Endodermal cell (in vitro differentiated cells): ENCODE data around the gene PKM. TPM values are rescaled to one million over a fixed set of nuclear protein-coding genes. Genes with fewer than 3 reads are reported as not detected.

ENCODE experiments used
- DNase-seq: peaks from one replicate; pipeline ENCODE4 v3.0.0-alpha.2; 2017
- H3K27ac ChIP-seq: 2 replicates; pipeline ENCODE4 v1.5.1; 2013; ENCODE audit warnings: mild to moderate bottlenecking, low read depth, low read length, moderate library complexity
- H3K27me3 ChIP-seq: 2 replicates; pipeline ENCODE4 v1.6.1; 2013; ENCODE audit warnings: mild to moderate bottlenecking, low read length, moderate library complexity; ENCODE audit not compliant: insufficient read depth, control insufficient read depth, poor library complexity, severe bottlenecking
- H3K36me3 ChIP-seq: 2 replicates; pipeline ENCODE4 v1.7.0; 2013; ENCODE audit warnings: mild to moderate bottlenecking, low read length, moderate library complexity; ENCODE audit not compliant: control insufficient read depth, insufficient read depth
- H3K4me1 ChIP-seq: one replicate; pipeline ENCODE4 v1.7.0; 2013; ENCODE audit warnings: low read length; ENCODE audit not compliant: control insufficient read depth, insufficient read depth
- H3K4me3 ChIP-seq: 2 replicates; pipeline ENCODE4 v1.5.1; 2013; ENCODE audit warnings: mild to moderate bottlenecking, low read length, moderate library complexity
- H3K9ac ChIP-seq: 2 replicates; pipeline ENCODE4 v1.6.1; 2013; ENCODE audit warnings: mild to moderate bottlenecking, low read length, moderate library complexity; ENCODE audit not compliant: poor library complexity, severe bottlenecking; ENCODE audit errors: extremely low read depth
- H3K9me3 ChIP-seq: 2 replicates; pipeline ENCODE4 v1.6.1; 2013; ENCODE audit warnings: mild to moderate bottlenecking, low read length, moderate library complexity; ENCODE audit not compliant: control insufficient read depth
- H3K27ac Mint-ChIP-seq: 2 replicates; pipeline ENCODE4 v1.8.0; 2020; ENCODE audit warnings: mixed read lengths
- H3K27me3 Mint-ChIP-seq: 2 replicates; pipeline ENCODE4 v1.8.0; 2021; ENCODE audit warnings: mild to moderate bottlenecking, mixed read lengths; ENCODE audit not compliant: insufficient read depth
- H3K36me3 Mint-ChIP-seq: 2 replicates; pipeline ENCODE4 v1.8.0; 2020; ENCODE audit warnings: low read depth, mixed read lengths
- H3K4me1 Mint-ChIP-seq: 2 replicates; pipeline ENCODE4 v1.8.0; 2020; ENCODE audit warnings: mixed read lengths
- H3K4me3 Mint-ChIP-seq: 2 replicates; pipeline ENCODE4 v1.8.0; 2020; ENCODE audit warnings: mild to moderate bottlenecking, moderate library complexity, mixed read lengths
- H3K9me3 Mint-ChIP-seq: 2 replicates; pipeline ENCODE4 v1.8.0; 2020; ENCODE audit warnings: mild to moderate bottlenecking, mixed read lengths
- WGBS, 2 experiments: methylation state at CpG; one replicate each; pipeline versions ENCODE4 v1.1.5 to v1.1.7; 2013; ENCODE audit warnings: missing lambda C conversion rate in 2 of 2, mixed read lengths in 1 of 2; ENCODE audit not compliant: insufficient coverage in 1 of 2, insufficient read length in 1 of 2; 5-methylcytosine and 5-hydroxymethylcytosine counted together
- total RNA-seq, 2 donors: library from RNA; stranded (reverse); fragmentation: NEBNext Ultra II Directional in 1 of 2; extraction: Animal tissue kit (Norgen Biotek cat#: 25700) in 1 of 2; gene quantifications; 2 replicates in 1 of 2; 3 replicates in 1 of 2; pipeline ENCODE4 v1.2.1, GENCODE V29; 2021
- TF ChIP-seq, protein P1 (sequence below): fragments of 200-600 bp; sonication (generic); conservative IDR thresholded peaks from 2 replicates; pipeline ENCODE4 v1.5.0; 2021; ENCODE audit warnings: antibody characterized with exemption, mild to moderate bottlenecking

Gene PKM
- total RNA-seq, 2 donors from 2014 or later: 2,197 to 2,355 TPM

DNA sequence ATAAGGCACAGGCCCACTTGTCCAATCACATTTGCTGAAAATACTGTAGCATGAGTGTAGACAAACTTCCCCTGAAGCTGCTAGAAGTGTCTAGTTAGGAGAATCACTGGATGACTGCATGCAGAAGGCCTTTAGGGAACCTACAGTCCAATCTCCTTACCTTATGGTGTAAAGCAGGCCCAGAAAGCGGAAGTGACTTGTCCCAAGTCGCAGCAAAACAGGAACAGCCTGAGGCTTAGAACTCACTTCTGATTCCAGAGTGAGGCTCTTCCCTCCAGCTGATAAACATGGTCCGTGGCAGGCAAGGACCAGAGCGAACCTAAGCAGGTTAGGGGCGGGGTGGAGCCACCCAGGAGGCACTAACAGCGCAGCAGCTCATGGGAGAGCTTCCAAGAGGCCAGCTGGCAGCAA is 35.9 kb downstream of the PKM start:
- Mint-ChIP-seq H3K4me1 (peaks cover 12% of the 10 kb centered on the region), H3K4me3 (no peak overlapping the region)
- WGBS, 2 experiments: 71 to 86% methylated on average over 4 to 6 of the region's 6 CpGs

DNA sequence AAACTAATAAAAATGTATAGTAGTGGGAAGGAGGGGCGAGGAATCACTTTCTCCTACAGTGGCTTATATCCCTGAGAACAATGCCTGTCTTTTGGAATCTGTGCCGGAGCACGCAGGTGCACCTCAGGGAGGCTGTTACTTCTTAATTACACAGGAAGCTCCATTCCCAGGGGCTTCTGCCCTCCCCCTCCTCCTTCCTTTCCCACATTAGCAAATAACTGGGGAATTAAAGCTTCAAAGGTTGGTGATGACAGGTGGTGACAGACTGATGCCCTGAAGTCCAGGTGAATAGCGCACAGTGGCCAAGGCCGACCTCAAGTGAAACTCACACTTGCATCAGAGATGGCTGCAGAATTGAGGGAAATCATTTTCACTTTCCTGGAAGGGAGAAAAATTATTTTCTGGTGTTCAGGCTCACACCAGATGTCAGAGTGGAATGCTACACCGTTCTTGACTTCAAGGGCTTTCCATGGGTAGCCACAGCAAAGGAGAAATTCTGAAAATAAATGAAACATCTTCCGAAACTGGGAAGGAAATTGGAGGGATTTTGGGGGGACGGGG is 37.1 kb downstream of the PKM start:
- no peak overlapping the region for H3K27ac Mint-ChIP-seq
- peaks cover 12% of the 10 kb centered on the region for H3K4me1 Mint-ChIP-seq
- WGBS, 2 experiments: 78 to 82% methylated on average over 5 to 8 of the region's 8 CpGs

More for the DNA sequence above, 35.9 kb downstream of the PKM start:
- Histone ChIP-seq H3K9me3 (no peaks in the 10 kb centered on the region), H3K4me3 (no peak overlapping the region), H3K36me3 (peaks cover 18% of the 10 kb centered on the region), H3K27ac (no peak overlapping the region), H3K27me3 (peaks cover 9% of the 10 kb centered on the region), H3K9ac (no peak overlapping the region), H3K4me1 (no peaks in the 10 kb centered on the region)
- DNase-seq: peak; percentile 57
- H3K36me3 Mint-ChIP-seq: peaks cover 16% of the 10 kb centered on the region
- peak overlapping the region; percentile 8 for H3K27ac Mint-ChIP-seq
- H3K27me3 Mint-ChIP-seq: peaks cover 24% of the 10 kb centered on the region
- TF ChIP-seq, protein P1, sequence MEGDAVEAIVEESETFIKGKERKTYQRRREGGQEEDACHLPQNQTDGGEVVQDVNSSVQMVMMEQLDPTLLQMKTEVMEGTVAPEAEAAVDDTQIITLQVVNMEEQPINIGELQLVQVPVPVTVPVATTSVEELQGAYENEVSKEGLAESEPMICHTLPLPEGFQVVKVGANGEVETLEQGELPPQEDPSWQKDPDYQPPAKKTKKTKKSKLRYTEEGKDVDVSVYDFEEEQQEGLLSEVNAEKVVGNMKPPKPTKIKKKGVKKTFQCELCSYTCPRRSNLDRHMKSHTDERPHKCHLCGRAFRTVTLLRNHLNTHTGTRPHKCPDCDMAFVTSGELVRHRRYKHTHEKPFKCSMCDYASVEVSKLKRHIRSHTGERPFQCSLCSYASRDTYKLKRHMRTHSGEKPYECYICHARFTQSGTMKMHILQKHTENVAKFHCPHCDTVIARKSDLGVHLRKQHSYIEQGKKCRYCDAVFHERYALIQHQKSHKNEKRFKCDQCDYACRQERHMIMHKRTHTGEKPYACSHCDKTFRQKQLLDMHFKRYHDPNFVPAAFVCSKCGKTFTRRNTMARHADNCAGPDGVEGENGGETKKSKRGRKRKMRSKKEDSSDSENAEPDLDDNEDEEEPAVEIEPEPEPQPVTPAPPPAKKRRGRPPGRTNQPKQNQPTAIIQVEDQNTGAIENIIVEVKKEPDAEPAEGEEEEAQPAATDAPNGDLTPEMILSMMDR: no peak
- no peaks in the 10 kb centered on the region for H3K9me3 Mint-ChIP-seq

DNA sequence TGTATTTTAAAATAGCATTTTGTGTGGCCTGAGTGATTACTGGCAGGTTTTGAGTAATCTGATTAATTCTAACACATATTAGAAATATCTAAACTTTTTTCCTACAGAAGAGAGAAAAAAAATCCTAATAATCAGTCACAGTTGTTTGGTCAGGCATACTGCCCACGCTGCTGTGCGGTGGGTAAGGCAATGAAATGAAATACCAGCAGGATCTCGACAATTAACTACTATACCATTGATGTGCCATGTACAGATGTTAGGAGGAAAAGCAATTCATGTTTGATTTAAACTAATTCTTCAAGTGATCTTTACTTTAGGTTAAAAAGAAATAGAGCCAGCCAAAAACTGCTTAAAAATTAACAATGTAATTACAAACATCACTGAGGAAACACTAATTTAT is 38.6 kb downstream of the PKM start:
- Mint-ChIP-seq H3K27me3 (peaks cover 27% of the 10 kb centered on the region), H3K27ac (no peak overlapping the region), H3K36me3 (no peaks in the 10 kb centered on the region), H3K4me1 (peaks cover 8% of the 10 kb centered on the region), H3K4me3 (no peak overlapping the region), H3K9me3 (no peaks in the 10 kb centered on the region)
- 100% methylated on average over 3 of the region's 3 CpGs; no CpG with 5 or more reads in 1 of the 2 experiments for WGBS, 2 experiments
- Histone ChIP-seq H3K36me3 (no peaks in the 10 kb centered on the region), H3K4me1 (no peaks in the 10 kb centered on the region), H3K27me3 (peaks cover 9% of the 10 kb centered on the region), H3K27ac (no peak overlapping the region), H3K9ac (no peak overlapping the region), H3K4me3 (no peak overlapping the region), H3K9me3 (peaks cover 4% of the 10 kb centered on the region)
- TF ChIP-seq, protein P1: no peak
- DNase-seq: no peak

More for the DNA sequence above, 37.1 kb downstream of the PKM start:
- Histone ChIP-seq H3K9ac (no peak overlapping the region), H3K9me3 (peaks cover 4% of the 10 kb centered on the region), H3K27me3 (peaks cover 9% of the 10 kb centered on the region), H3K27ac (no peak overlapping the region), H3K36me3 (peaks cover 7% of the 10 kb centered on the region), H3K4me3 (no peak overlapping the region), H3K4me1 (no peaks in the 10 kb centered on the region)
- TF ChIP-seq, protein P1: no peak
- peak; percentile 60 for DNase-seq
- Mint-ChIP-seq H3K27me3 (peaks cover 27% of the 10 kb centered on the region), H3K36me3 (peaks cover 5% of the 10 kb centered on the region), H3K9me3 (no peaks in the 10 kb centered on the region), H3K4me3 (no peak overlapping the region)
